NCI-H748 (cell line): ENCODE data around the gene PLP1.
"Not testable (repeated sequence)": the region's sequence is repeated elsewhere in the genome, so short reads cannot be mapped to it uniquely, and the experiment has no call there.

Experiments used
- DNase-seq: peaks from one replicate; lab custom pipeline; 2025; ENCODE audit not compliant: unreplicated experiment; lab: John Stamatoyannopoulos, UW

PLP1 gene, protein sequence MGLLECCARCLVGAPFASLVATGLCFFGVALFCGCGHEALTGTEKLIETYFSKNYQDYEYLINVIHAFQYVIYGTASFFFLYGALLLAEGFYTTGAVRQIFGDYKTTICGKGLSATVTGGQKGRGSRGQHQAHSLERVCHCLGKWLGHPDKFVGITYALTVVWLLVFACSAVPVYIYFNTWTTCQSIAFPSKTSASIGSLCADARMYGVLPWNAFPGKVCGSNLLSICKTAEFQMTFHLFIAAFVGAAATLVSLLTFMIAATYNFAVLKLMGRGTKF

DNA sequence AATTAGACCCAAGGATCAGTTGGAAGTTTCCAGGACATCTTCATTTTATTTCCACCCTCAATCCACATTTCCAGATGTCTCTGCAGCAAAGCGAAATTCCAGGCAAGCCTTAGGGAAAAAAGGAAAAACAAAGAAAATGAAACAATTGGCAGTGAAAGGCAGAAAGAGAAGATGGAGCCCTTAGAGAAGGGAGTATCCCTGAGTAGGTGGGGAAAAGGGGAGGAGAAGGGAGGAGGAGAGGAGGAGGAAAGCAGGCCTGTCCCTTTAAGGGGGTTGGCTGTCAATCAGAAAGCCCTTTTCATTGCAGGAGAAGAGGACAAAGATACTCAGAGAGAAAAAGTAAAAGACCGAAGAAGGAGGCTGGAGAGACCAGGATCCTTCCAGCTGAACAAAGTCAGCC, at the start of gene PLP1:
Gene PLP1 (plus strand): TSS at position 295 of the 400 bp plus-strand sequence. CDS start 156 bp downstream, outside the sequence.
- DNase-seq: no peak

DNA sequence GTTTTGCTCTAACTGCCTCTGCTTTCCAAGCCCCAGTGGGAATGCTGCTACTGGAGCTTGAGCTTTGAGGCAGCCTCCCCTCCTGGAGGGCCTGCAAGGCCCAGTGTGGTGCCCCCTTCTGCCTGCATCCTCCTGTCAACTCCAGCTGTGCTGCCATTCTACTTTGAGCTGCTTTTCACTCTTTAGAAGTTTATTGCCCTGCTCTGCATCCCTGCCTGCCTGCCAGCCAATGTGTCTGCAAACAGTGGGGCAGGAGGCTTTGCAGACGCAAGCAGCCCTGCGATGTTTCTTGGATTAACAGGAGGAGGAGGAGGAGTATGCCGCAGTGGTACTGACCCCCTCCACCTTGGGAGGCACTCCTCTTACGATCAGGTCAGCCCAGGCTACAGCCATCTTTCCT, 49.5 kb upstream of the PLP1 start:
- no peak for DNase-seq

DNA sequence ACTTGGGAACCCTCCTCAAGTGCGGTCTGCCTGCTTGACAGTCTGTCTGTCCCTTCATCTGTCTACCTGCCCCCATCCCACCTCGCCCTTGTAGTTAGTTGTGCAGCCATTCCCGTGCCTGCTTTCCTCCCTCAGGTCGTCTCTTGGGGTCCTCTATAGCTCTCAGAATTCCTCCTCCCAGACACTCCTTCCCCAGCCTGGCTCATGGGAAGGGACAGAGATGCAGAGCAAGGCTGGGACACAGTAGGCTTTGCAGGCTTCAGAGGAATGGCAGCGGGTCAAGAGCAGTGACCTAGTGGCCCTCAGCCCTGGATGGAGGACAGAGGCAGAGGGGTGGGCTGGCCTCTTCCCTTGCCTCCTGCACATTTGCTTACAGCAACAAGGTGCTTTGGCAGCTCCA, 47.6 kb upstream of the PLP1 start:
- no peak for DNase-seq

DNA sequence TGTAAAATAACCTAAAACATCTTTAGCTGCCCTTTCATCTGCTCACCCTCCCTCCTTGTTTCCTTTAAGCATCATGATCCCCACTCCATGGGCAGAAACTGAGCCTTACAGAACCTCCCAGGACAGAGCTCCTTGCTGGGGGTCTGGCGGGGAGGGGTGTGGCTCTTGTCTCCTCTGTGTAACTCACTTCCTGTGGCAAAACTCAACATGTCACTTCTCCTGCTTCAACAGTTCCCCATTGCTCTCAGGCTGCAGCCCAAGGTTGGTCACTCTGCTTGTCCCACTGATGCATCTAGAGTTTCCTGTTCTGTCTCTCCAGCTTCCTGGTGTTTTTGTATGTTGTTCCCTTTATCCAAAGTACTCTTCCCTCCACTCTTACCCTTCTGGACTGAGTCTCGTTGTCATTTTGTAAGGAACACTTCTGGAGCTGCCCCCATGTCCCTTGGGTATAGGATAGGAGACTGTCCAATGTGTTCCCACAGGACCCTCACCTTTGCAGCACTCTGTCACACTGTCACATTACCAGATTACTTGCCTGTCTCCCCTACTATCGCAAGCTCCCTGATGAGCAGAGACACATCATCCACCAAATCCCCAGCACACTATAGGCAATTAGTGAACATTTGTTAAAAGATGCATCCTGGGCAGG, 46.4 kb upstream of the PLP1 start:
- DNase-seq: no peak

DNA sequence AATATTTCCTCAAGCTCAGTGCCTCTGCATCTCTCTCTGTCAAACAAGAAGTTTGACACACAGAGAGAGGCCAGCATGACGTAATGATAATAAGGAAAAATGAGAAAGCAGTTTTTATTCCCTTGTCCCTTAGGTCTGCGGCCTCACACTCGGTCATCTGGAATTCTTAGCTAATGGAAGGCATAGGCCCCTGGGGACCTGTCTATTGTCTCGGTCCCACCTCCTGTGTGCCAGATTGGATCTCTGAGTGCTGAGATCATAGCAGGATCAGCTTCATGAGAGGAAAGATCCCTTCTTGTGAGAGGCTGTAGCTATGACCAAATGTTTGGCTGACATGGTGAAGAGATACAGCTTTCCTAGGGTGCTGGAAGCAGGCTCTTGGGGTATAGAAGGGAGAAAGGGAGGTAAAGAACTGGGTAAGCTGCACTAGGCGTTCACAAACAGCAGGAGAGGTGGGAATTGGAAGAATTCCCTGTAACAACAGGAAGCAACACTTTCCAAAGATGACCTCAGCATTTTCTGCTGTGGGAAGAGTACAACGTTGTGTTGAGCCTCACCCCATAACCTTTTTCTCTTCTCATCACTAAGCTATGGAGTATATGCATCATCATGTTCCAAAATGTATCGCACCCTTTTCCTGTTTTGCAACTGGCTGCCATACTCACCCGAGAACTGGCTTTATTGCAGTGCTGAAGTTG, 45.7 kb upstream of the PLP1 start:
- DNase-seq: no peak

DNA sequence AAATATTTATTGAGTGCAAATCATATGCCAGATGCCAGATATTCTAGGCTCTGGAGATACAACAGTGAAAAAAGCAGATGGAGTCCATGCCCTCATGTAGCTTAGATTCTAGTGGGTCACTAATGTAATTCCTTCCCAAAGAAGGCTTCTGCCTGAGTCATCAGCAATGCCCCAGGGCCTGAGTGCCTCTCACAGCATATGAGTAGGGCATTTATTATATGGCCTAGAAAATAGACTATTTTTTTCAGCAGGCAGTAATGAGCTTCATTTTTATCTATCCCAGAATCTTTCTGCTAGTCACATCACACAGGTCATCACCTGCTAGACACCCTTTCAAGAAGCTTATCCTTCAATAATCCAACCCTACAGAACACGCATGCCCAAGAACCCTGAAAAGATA, 43.6 kb upstream of the PLP1 start:
- no peak for DNase-seq

DNA sequence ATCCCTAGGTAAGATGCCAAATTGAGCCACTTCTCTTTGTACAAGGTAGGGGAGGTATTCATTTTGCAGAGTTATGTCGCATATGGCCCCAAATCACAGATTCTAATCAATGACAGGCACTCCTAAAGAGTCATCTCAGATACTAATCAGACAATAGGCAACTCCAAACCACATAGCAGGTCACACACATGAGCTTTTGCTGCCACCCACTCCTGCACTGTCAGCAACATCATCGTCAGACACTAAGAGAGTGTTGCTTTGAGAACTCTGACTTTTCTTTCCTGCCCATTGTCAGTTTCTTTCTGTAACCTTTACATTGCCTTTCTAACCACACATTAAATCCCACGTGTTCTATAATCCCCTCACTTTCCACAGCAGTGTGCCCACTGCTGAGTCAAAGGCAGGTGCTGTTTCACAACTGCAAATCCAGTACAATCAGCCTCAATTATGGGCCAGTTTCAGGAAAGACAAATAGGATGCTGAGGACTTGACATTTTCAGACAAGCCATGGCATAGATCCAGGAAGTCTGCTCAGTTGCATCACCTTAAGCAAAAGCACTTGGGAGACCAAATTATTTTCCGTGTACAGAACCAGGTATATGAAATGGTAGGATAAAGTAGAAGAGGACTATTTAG, 42.4 kb upstream of the PLP1 start:
- DNase-seq: peak; percentile 1

DNA sequence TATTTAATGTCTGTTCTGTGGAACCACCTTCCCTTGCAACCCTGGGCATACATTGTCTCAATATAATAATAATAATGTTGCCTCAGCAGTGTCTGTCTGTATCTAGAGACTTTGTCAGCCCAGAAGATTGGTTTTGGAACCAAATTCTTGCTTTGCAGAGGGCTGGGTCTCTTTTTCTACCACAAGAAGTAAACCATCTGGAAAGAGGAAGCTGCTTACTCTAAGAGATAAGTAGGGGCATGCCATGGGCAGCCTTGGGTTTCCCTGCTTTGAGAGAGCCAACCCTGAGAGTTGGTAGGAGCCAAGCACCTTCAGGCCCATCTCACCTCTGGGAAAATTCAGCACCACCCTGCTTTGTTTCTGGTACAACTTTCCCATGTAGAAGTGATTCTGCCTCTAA, 38.9 kb upstream of the PLP1 start:
- no peak for DNase-seq

DNA sequence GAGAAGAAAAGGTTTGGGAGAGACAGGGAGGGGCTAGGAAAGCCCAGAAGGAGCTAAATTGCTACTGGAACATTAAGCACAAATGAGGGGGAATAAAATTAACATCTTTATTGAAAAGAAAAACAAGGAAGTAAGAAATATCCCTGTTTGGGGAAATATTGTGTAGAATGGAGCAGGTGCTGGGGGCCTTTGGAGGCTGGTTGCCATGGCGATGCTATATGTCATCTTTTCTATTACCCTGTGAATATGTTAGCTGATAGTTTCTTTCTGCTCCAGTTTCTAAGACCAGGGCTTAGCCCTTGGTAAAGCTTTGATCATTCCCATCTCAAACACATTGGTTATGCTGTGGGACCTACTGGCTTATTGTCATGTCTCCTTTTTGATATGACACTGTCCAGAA, 37.2 kb upstream of the PLP1 start:
- DNase-seq: no peak

DNA sequence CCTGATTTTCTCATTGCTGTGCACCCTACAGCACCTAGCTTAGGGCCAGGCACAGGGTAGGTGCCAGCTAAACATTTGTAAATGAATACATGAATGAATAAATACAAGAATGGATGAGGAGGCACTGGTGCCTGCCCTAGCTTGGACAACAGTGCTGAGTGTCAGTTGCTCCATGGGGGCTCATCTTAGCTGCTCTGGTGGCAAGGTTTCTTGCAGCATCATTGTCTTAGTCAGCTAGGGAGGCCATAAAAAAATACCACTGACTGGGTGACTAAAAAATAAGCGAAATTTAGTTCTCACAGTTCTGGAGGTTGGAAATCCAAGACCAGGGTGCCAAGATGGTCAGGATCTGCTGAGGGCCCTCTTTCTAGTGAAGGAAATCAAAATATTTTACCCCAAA, 34.8 kb upstream of the PLP1 start:
- no peak for DNase-seq

DNA sequence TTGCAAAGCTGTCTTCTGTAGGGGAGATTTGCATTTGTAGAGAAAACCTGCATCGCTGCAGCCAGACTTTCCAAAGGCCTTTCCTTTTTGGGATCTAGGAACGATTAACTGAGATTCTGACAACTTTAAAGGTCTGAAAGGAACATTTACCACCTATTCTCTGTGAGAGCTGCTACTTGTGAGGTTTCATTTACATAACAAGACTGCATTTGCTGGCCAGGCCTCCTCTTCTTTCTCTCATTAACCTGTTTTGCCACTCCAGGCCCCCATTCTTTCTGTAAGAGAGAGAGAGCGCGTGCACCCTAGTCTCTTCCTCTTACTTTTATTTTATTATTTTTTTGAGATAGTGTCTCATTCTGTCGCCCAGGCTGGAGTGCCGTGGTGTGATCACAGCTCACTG, 34.3 kb upstream of the PLP1 start:
- no peak for DNase-seq

DNA sequence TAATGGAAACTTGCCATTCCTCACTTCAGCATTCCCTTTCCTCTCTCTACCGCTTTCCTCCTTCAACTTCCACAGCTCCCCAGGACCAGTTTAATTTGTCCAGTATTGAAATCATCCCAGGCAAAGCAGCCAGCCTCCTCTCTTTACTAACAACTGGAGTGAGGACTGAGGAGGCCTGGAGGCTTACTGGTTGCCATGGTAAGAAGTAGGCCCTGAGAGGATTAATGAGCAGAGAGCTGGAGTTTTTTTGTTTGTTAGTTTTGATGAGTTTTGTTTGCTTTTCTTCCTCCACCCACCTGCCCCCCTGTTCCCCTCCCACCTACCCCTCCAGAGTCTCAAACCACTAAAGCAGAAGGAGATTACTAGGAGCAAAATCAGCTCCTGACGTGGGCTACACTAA, 29.5 kb upstream of the PLP1 start:
- DNase-seq: no peak

DNA sequence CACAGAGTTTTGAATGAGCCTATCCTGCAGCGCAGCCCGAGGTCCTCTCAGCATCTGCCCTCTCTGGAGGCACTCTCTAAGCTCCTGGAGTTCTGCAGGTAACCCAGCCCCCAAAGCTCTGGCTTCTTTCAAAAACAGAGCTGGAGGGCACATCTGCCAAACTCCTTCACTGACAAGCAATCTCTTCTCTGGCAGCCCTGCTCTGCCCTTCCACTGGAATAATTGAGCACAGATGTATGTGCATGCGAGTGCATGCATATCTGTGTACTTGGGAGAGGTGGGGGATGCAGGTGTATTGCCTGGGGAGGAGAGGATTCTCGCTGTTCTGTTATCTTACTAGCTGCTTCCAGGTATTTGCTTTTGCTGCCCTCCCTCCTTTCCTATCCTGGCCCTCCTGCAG, 22.2 kb upstream of the PLP1 start:
- DNase-seq: no peak

DNA sequence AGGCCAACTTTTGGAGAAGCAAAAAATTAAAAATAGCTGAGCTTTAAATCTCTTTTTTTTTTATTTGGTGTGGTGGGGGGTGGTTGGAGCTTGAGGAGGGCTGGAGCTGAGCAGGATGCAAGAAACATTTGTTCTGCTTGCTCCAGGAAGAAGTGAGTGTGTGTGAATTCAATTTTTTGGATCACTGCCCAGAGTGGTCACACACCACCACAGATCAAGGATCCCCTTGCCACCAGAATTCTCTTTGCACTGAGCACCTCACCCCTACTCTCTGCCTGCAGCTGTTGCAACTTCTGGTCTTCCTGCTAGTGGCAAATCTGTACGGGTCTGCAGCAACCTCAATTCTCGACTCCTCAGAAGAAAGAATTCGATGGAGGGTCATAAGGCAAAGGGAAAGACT, 19.9 kb upstream of the PLP1 start:
- no peak for DNase-seq

DNA sequence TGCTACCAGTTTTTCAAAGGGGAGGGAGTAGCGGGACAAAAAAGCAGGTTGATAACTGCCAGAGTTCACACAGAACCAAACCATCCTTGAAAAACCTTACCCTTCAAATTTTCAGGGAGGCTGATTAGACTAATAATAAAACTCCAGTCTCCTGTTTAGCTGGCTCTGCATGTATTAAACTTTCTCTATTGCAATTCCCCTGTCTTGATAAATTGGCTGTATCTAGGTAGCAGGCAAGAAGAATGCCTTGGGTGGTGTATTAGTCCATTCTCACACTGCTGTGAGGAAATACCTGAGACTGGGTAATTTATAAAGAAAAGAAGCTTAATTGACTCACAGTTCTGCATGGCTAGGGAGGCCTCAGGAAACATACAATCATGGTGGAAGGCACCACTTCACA, 18.1 kb upstream of the PLP1 start:
- no peak for DNase-seq

DNA sequence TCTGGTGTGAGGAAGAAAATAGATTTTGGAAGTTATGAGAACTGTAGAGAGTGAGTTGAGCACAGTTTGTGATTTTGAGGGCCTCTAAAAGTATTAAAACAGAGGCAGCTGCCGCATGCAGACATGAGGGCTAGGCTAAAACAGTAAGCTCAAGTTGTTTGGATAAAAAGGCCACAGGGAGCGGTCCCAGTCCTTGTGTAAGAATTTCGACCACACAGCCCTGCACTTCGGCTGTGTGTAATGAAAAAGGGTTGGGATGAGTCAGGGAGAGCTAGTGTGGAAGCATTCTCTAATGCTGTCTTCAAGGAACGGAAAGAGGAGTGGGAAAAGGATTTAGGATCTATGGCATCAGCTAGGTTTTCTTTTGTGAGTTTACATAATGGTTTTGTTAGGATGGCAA, 13.1 kb upstream of the PLP1 start:
- DNase-seq: not testable (repeated sequence)

DNA sequence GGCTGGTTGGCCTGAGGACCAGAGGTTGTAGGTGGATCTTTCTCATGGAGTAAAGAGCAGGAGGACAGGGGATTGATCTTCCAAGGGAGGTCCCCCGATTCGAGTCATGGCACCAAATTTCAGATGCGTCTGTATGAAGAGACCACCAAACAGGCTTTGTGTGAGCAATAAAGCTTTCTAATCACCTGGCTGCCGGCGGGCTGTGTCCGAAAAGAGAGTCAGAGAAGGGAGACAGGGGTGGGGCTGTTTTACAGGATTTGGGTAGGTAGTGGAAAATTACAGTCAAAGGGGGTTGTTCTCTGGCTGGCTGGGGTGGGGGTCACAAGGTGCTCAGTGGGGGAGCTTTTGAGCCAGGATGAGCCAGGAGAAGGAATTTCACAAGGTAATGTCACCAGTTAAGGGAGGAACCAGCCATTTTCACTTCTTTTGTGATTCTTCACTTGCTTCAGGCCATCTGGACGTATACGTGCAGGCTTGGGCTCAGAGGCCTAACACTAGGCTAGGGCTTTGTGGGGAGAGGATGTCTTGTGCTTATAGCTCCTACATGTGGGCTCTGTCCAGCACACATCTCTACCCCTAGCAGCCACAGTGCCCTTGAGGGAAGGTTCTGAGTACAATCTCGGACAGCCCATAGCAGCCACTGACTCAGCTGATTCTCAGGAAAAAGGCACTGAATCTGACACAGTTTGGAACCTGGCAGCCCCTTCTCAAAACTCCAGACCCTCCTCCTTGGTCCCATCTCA, 9.7 kb upstream of the PLP1 start:
- DNase-seq: not testable (repeated sequence)

DNA sequence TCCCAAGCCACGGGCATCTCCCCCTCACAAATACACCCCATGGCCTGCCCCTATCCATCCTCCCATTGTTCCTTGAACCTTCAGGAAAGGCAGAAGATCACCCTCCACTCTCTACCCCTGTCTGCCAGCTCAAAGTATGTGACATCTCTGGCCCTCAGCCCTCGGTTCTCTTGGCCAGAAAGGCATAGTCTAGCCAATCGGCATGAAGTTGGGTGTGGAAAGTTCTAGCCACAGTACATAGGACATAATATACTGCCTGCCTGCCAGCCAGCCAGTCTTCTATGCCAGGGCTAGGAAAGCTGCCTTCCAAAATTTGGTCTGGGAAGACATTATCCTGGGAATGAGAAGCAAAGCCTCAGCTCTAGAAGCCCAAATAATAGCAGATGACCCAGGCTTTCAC, 3.2 kb upstream of the PLP1 start:
- no peak for DNase-seq

DNA sequence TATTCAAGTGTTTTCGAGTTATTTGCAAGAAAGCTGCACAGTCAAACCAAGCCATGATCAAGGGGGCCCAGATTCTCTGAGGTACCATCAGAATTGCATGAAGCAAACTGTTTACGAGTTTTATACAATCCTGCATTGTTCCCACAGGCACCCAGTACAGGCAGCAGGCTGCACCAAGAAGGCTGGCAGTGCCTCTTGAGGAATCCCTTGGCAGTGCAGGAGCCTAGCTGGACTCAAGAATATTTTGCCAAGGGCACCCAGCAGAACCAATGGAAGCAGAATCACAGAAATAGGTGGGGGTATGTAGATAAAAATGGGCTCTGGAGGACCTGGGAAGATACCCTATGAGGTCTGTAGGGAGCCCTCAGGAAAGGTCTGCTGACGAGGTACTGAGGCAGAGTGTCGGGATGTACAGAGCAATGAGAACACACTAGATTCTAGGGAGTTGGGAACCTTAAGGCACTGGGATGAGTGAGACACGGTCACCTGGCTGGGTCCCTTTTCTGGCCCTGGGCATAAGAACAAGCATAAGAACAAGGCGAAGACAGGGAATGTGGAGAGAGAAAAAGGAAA, 2.5 kb upstream of the PLP1 start:
- peak; percentile 51 for DNase-seq

DNA sequence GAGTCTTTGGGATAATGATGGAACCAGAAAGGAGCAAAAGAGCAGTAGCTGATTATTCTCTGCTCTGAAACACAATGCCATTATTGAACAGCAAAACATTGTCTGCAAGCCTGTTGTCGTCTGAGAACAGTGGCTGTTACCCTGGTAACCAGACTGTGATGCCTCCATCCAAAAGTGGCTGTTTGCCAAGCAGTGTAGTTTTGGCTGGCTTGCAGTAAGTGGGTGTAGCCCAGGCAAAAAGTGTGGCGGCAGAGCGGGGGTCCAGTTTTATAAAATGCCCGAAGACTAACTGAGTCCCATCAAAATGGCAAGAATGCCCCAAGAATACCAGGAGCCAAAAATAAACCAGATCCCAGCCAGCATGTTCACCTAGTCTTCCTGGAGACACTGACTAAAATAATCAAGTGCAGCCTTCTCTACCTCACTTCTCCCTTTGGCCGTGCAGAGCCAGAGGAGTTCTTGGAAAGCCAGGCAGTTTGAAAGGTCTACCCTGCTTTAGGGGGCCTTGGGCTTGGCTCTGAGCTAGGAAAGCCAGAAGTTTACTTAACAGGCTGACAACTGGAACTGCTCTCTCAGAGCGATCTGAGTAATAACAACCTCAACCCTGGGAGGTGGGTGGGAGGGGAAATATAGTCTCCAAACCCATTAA, 2.6 kb downstream of the PLP1 start:
- peak; percentile 87 for DNase-seq
